ENCODE measurements around the gene UFSP2. TPM values are rescaled to one million over a fixed set of nuclear protein-coding genes. Genes with fewer than 3 reads are reported as not detected.
A peak's percentile ranks its signal among the peaks of the same experiment; 100 is the strongest.

The UFSP2 gene
- total and polyA plus RNA-seq, 7 experiments from 2014 or later, result 13.9 to 54.6 (median 26.5) TPM

GRCh38 chr4:185384930-185385331 lies 40.8 kb downstream of the UFSP2 start:
- Mint-ChIP-seq H3K27me3 (peaks cover 0 to 31% (median 23%) of the 10 kb centered on the region in 5 donors), H3K36me3 (peaks cover 8 to 14% (median 10%) of the 10 kb centered on the region in 5 donors), H3K27ac (no peak overlapping the region), H3K4me1 (peaks cover 4 to 20% (median 17%) of the 10 kb centered on the region in 7 donors), H3K4me3 (peak overlapping the region in 6 of 10 donors; percentile 33 to 65 (median 50)), H3K9me3 (peaks cover 0 to 23% (median 9%) of the 10 kb centered on the region in 11 donors)
- no peaks in the 10 kb centered on the region for H3K9me3 ChIP-seq (ENCODE audit: control insufficient read depth in 2 of 3, low read length in 3 of 3)
- ChIA-PET CTCF (interaction anchor here (0.7 kb wide), 1 partner anchor 90 kb away, joined by 3 read pairs; no protein-coding TSS in a partner anchor), POLR2A (interaction anchor here (1.0 to 1.6 kb wide), 2 partner anchors 9 to 11 kb away, joined by 3 to 4 read pairs; partner anchors contain the start of gene LRP2BP)
- peaks cover 0 to 7% of the 10 kb centered on the region in 2 donors for H3K4me1 ChIP-seq (ENCODE audit: control insufficient read depth in 2 of 2, insufficient read depth in 2 of 2, low read length in 2 of 2)
- intact Hi-C loops (cut with micrococcal nuclease), result no loop called here
- ATAC-seq (no peak), DNase-seq (no peak)
- H3K27ac ChIP-seq (ENCODE audit: low read depth, low read length), result no peak overlapping the region
- H3K27me3 ChIP-seq (ENCODE audit: control insufficient read depth in 2 of 2, insufficient read depth in 2 of 2, low read length in 2 of 2), result no peaks in the 10 kb centered on the region
- no peak overlapping the region for H3K4me3 ChIP-seq (ENCODE audit: low read length)
- H3K36me3 ChIP-seq (ENCODE audit: control insufficient read depth in 2 of 3, insufficient read depth in 3 of 3, low read length in 3 of 3), result no peaks in the 10 kb centered on the region

GRCh38 chr4:185384061-185384460 lies 41.7 kb downstream of the UFSP2 start:
- Mint-ChIP-seq H3K27ac (peak overlapping the region in 1 of 9 donors; percentile 20), H3K4me3 (peak overlapping the region in 1 of 10 donors; percentile 50), H3K27me3 (peaks cover 0 to 31% (median 23%) of the 10 kb centered on the region in 5 donors), H3K4me1 (peaks cover 4 to 20% (median 17%) of the 10 kb centered on the region in 7 donors), H3K9me3 (peaks cover 0 to 23% (median 9%) of the 10 kb centered on the region in 11 donors), H3K36me3 (peaks cover 8 to 14% (median 10%) of the 10 kb centered on the region in 5 donors)
- no peaks in the 10 kb centered on the region for H3K36me3 ChIP-seq (ENCODE audit: control insufficient read depth in 2 of 3, insufficient read depth in 3 of 3, low read length in 3 of 3)
- ATAC-seq (no peak), DNase-seq (no peak)
- no peak overlapping the region for H3K27ac ChIP-seq (ENCODE audit: low read depth, low read length)
- no peak overlapping the region for H3K4me3 ChIP-seq (ENCODE audit: low read length)
- no peaks in the 10 kb centered on the region for H3K27me3 ChIP-seq (ENCODE audit: control insufficient read depth in 2 of 2, insufficient read depth in 2 of 2, low read length in 2 of 2)
- CTCF ChIA-PET, result no interaction called here
- no peaks in the 10 kb centered on the region for H3K9me3 ChIP-seq (ENCODE audit: control insufficient read depth in 2 of 3, low read length in 3 of 3)
- POLR2A ChIA-PET, result interaction anchor here (1.6 kb wide), 1 partner anchor 11 kb away, joined by 4 read pairs; the partner anchor contains the start of gene LRP2BP
- H3K4me1 ChIP-seq (ENCODE audit: control insufficient read depth in 2 of 2, insufficient read depth in 2 of 2, low read length in 2 of 2), result peaks cover 0 to 7% of the 10 kb centered on the region in 2 donors
- intact Hi-C loops (cut with micrococcal nuclease), result no loop called here

- Histone ChIP-seq H3K9me3 (ENCODE audit: control insufficient read depth in 2 of 3, low read length in 3 of 3) (no peaks in the 10 kb centered on the region), H3K36me3 (ENCODE audit: control insufficient read depth in 2 of 3, insufficient read depth in 3 of 3, low read length in 3 of 3) (no peaks in the 10 kb centered on the region), H3K27ac (ENCODE audit: low read depth, low read length) (no peak overlapping the region), H3K4me3 (ENCODE audit: low read length) (no peak overlapping the region), H3K4me1 (ENCODE audit: control insufficient read depth in 2 of 2, insufficient read depth in 2 of 2, low read length in 2 of 2) (peaks cover 0 to 7% of the 10 kb centered on the region in 2 donors), H3K27me3 (ENCODE audit: control insufficient read depth in 2 of 2, insufficient read depth in 2 of 2, low read length in 2 of 2) (no peaks in the 10 kb centered on the region)
- ChIA-PET CTCF (no interaction called here), POLR2A (interaction anchor here (1.6 kb wide), 1 partner anchor 12 kb away, joined by 4 read pairs; the partner anchor contains the start of gene LRP2BP)
- intact Hi-C loops (cut with micrococcal nuclease), result no loop called here
- Mint-ChIP-seq H3K27me3 (peaks cover 0 to 31% (median 23%) of the 10 kb centered on the region in 5 donors), H3K36me3 (peaks cover 8 to 14% (median 10%) of the 10 kb centered on the region in 5 donors), H3K4me1 (peaks cover 4 to 20% (median 17%) of the 10 kb centered on the region in 7 donors), H3K9me3 (peaks cover 0 to 23% (median 9%) of the 10 kb centered on the region in 11 donors), H3K4me3 (no peak overlapping the region), H3K27ac (no peak overlapping the region)
- no peak for DNase-seq
- ATAC-seq, result no peak
Measured at GRCh38 chr4:185383451-185383850, 42.3 kb downstream of the UFSP2 start.

GRCh38 chr4:185382754-185383153 lies 43.0 kb downstream of the UFSP2 start:
- H3K27me3 ChIP-seq (ENCODE audit: control insufficient read depth in 2 of 2, insufficient read depth in 2 of 2, low read length in 2 of 2), result no peaks in the 10 kb centered on the region
- Mint-ChIP-seq H3K36me3 (peaks cover 6 to 14% (median 10%) of the 10 kb centered on the region in 5 donors), H3K27ac (no peak overlapping the region), H3K4me1 (peaks cover 4 to 20% (median 17%) of the 10 kb centered on the region in 7 donors), H3K4me3 (no peak overlapping the region), H3K9me3 (peaks cover 0 to 23% (median 9%) of the 10 kb centered on the region in 11 donors), H3K27me3 (peaks cover 0 to 31% (median 23%) of the 10 kb centered on the region in 5 donors)
- intact Hi-C loops (cut with micrococcal nuclease), result no loop called here
- DNase-seq, result no peak
- H3K4me3 ChIP-seq (ENCODE audit: low read length), result no peak overlapping the region
- no peaks in the 10 kb centered on the region for H3K9me3 ChIP-seq (ENCODE audit: control insufficient read depth in 2 of 3, low read length in 3 of 3)
- H3K4me1 ChIP-seq (ENCODE audit: control insufficient read depth in 2 of 2, insufficient read depth in 2 of 2, low read length in 2 of 2), result peaks cover 0 to 7% of the 10 kb centered on the region in 2 donors
- POLR2A ChIA-PET, result no interaction called here
- no peaks in the 10 kb centered on the region for H3K36me3 ChIP-seq (ENCODE audit: control insufficient read depth in 2 of 3, insufficient read depth in 3 of 3, low read length in 3 of 3)
- ATAC-seq, result no peak
- H3K27ac ChIP-seq (ENCODE audit: low read depth, low read length), result no peak overlapping the region
- CTCF ChIA-PET, result no interaction called here

GRCh38 chr4:185381288-185382196 lies 44.2 kb downstream of the UFSP2 start:
- Mint-ChIP-seq H3K36me3 (peaks cover 6 to 14% (median 10%) of the 10 kb centered on the region in 5 donors), H3K4me3 (no peak overlapping the region), H3K4me1 (peaks cover 4 to 20% (median 17%) of the 10 kb centered on the region in 7 donors), H3K9me3 (peaks cover 0 to 23% (median 9%) of the 10 kb centered on the region in 11 donors), H3K27me3 (peaks cover 0 to 31% (median 23%) of the 10 kb centered on the region in 5 donors), H3K27ac (no peak overlapping the region)
- POLR2A ChIA-PET, result no interaction called here
- no peak for ATAC-seq
- Histone ChIP-seq H3K4me1 (ENCODE audit: control insufficient read depth in 2 of 2, insufficient read depth in 2 of 2, low read length in 2 of 2) (peaks cover 0 to 7% of the 10 kb centered on the region in 2 donors), H3K4me3 (ENCODE audit: low read length) (no peak overlapping the region), H3K27ac (ENCODE audit: low read depth, low read length) (no peak overlapping the region), H3K9me3 (ENCODE audit: control insufficient read depth in 2 of 3, low read length in 3 of 3) (no peaks in the 10 kb centered on the region), H3K27me3 (ENCODE audit: control insufficient read depth in 2 of 2, insufficient read depth in 2 of 2, low read length in 2 of 2) (no peaks in the 10 kb centered on the region), H3K36me3 (ENCODE audit: control insufficient read depth in 2 of 3, insufficient read depth in 3 of 3, low read length in 3 of 3) (no peaks in the 10 kb centered on the region)
- intact Hi-C loops (cut with micrococcal nuclease), result no loop called here
- no peak for DNase-seq
- CTCF ChIA-PET, result no interaction called here

- Mint-ChIP-seq H3K27me3 (peaks cover 0 to 24% (median 16%) of the 10 kb centered on the region in 5 donors), H3K36me3 (peaks cover 6 to 14% (median 10%) of the 10 kb centered on the region in 5 donors), H3K4me3 (no peak overlapping the region), H3K4me1 (peaks cover 4 to 12% (median 11%) of the 10 kb centered on the region in 7 donors), H3K27ac (no peak overlapping the region), H3K9me3 (peaks cover 0 to 23% (median 9%) of the 10 kb centered on the region in 11 donors)
- Histone ChIP-seq H3K4me3 (ENCODE audit: low read length) (no peak overlapping the region), H3K4me1 (ENCODE audit: control insufficient read depth in 2 of 2, insufficient read depth in 2 of 2, low read length in 2 of 2) (peaks cover 0 to 6% of the 10 kb centered on the region in 2 donors), H3K36me3 (ENCODE audit: control insufficient read depth in 2 of 3, insufficient read depth in 3 of 3, low read length in 3 of 3) (no peaks in the 10 kb centered on the region), H3K27me3 (ENCODE audit: control insufficient read depth in 2 of 2, insufficient read depth in 2 of 2, low read length in 2 of 2) (no peaks in the 10 kb centered on the region), H3K9me3 (ENCODE audit: control insufficient read depth in 2 of 3, low read length in 3 of 3) (no peaks in the 10 kb centered on the region), H3K27ac (ENCODE audit: low read depth, low read length) (no peak overlapping the region)
- ChIA-PET CTCF (no interaction called here), POLR2A (no interaction called here)
- no peak for DNase-seq
- no peak for ATAC-seq
- intact Hi-C loops (cut with micrococcal nuclease), result no loop called here
Measured at GRCh38 chr4:185380320-185380719, 45.4 kb downstream of the UFSP2 start.
